K562 (cell line): ENCODE data around the gene PLPP4. TPM values are rescaled to one million over a fixed set of nuclear protein-coding genes. Genes with fewer than 3 reads are reported as not detected.

ENCODE experiments used
- ATAC-seq: fragments of 200-7000 bp; cut with Tn5 transposase; 3 replicates; pipeline ENCODE4 v1.9.1; 2020; ENCODE audit warnings: moderate library complexity
- BruUV-seq: library from RNA; stranded (reverse); fragments of 400-500 nt; replicated peaks from 2 replicates; lab custom pipeline; 2021; lab: Mats Ljungman, UMichigan
- CTCF ChIA-PET: fragments of 300-600 bp; formaldehyde crosslinking; extraction: SDS; loops from one replicate; lab custom pipeline; 2021; ENCODE audit warnings: low intra/inter-chr PET ratio; lab: Yijun Ruan, JAX
- POLR2A ChIA-PET: fragments of 300-600, 350-650 bp; sonication (Branson Sonifier 250); formaldehyde crosslinking; extraction: SDS; loops from one replicate; lab custom pipeline; 2021; ENCODE audit warnings: antibody characterized with exemption, inconsistent platforms; lab: Yijun Ruan, JAX
- DNase-seq, 4 experiments: peaks; one replicate each; pipeline versions ENCODE4 v3.0.0 to v3.0.0-alpha.2; 2011 to 2018; ENCODE audit warnings: low spot score in 3 of 4, mixed read lengths in 3 of 4; ENCODE audit errors: extremely low read depth in 1 of 4
- FAIRE-seq: peaks from 2 replicates; lab custom pipeline; 2011; peaks lifted over from hg19 to GRCh38; lab: Jason Lieb, UNC
- H2AFZ ChIP-seq: 2 replicates; pipeline ENCODE4 v1.6.0; 2011; ENCODE audit warnings: low read depth, low read length, control low read depth, inconsistent platforms
- H3K27ac ChIP-seq: fragments of 200-600 bp; 3 replicates; pipeline ENCODE4 v1.8.0; 2011; ENCODE audit warnings: low read depth, mild to moderate bottlenecking, control low read depth, inconsistent platforms, low read length, moderate library complexity, mixed read lengths; ENCODE audit errors: extremely low read depth
- H3K27me3 ChIP-seq, 2 experiments: fragments of 300-600 bp in 1 of 2; 2 replicates in 1 of 2; 3 replicates in 1 of 2; pipeline versions ENCODE4 v1.6.0 to v1.8.0; 2011; ENCODE audit warnings: inconsistent platforms in 2 of 2, low read length in 2 of 2, mild to moderate bottlenecking in 1 of 2, mixed read lengths in 1 of 2, moderate library complexity in 1 of 2; ENCODE audit not compliant: control insufficient read depth in 2 of 2, insufficient read depth in 2 of 2
- H3K36me3 ChIP-seq: fragments of 300-600 bp; 3 replicates; pipeline ENCODE4 v1.8.0; 2011; ENCODE audit warnings: mild to moderate bottlenecking, low read length, inconsistent platforms; ENCODE audit not compliant: control insufficient read depth, insufficient read depth
- H3K4me1 ChIP-seq, 2 experiments: fragments of 200-600 bp in 1 of 2; replicated peaks in 1 of 2; 2 replicates in 1 of 2; 3 replicates in 1 of 2; pipeline versions ENCODE4 v1.5.1 to v1.8.0; 2011; ENCODE audit warnings: inconsistent platforms in 2 of 2, low read length in 2 of 2, mild to moderate bottlenecking in 1 of 2, mixed read lengths in 1 of 2, moderate library complexity in 1 of 2; ENCODE audit not compliant: control insufficient read depth in 2 of 2, insufficient read depth in 2 of 2
- H3K4me2 ChIP-seq: 2 replicates; pipeline ENCODE4 v1.6.1; 2011; ENCODE audit warnings: low read length, control low read depth, inconsistent platforms, mixed read lengths; ENCODE audit not compliant: insufficient read depth
- H3K4me3 ChIP-seq: fragments of 200-600 bp; sonication (generic), shearing (Covaris generic); 2 replicates; pipeline ENCODE4 v1.5.1; 2016; ENCODE audit warnings: control low read depth, inconsistent platforms
- H3K79me2 ChIP-seq: fragments of 200-600 bp; 3 replicates; pipeline ENCODE4 v1.8.0; 2011; ENCODE audit warnings: low read length, inconsistent platforms; ENCODE audit not compliant: control insufficient read depth, insufficient read depth
- H3K9ac ChIP-seq, 2 experiments: 2 replicates each; pipeline versions ENCODE4 v1.6.0 to v1.6.1; 2011; ENCODE audit warnings: low read depth in 2 of 2, low read length in 2 of 2, control low read depth in 1 of 2, inconsistent platforms in 1 of 2, mild to moderate bottlenecking in 1 of 2, mixed read lengths in 1 of 2; ENCODE audit not compliant: insufficient read depth in 1 of 2
- H3K9me1 ChIP-seq: one replicate; pipeline ENCODE4 v1.6.0; 2011; ENCODE audit warnings: inconsistent platforms, mild to moderate bottlenecking, low read length, moderate library complexity; ENCODE audit not compliant: control insufficient read depth, insufficient read depth
- H3K9me3 ChIP-seq: replicated peaks from 2 replicates; pipeline ENCODE4 v1.5.1; 2011; ENCODE audit warnings: low read depth, low read length, inconsistent platforms; ENCODE audit not compliant: control insufficient read depth, insufficient read depth
- H4K20me1 ChIP-seq: replicated peaks from 2 replicates; pipeline ENCODE4 v1.6.1; 2011; ENCODE audit warnings: low read length, inconsistent platforms, mixed read lengths; ENCODE audit not compliant: control insufficient read depth, insufficient read depth
- BRD4 ChIP-seq: fragments of 200-600 bp; sonication (generic); IDR thresholded peaks from 2 replicates; pipeline ENCODE4 v1.6.1; 2017; ENCODE audit warnings: inconsistent platforms
- CBX5 ChIP-seq: IDR thresholded peaks from 2 replicates; pipeline ENCODE4 v1.6.1; 2014; ENCODE audit warnings: low read depth, borderline replicate concordance
- DIDO1 ChIP-seq: fragments of 450-650 bp; IDR thresholded peaks from 2 replicates; pipeline ENCODE4 v1.6.1; 2016; ENCODE audit warnings: low read depth, missing biosample characterization, missing genetic modification characterization
- HMBOX1 ChIP-seq: sonication (generic); IDR thresholded peaks from 2 replicates; pipeline ENCODE4 v1.6.1; 2016
- MED1 ChIP-seq: sonication (generic); formaldehyde crosslinking; IDR thresholded peaks from 2 replicates; pipeline ENCODE4 v1.8.1; 2023; ENCODE audit warnings: missing genetic modification reagents, borderline replicate concordance
- PATZ1 ChIP-seq: fragments of 250-450 bp; sonication (Bioruptor Pico); IDR thresholded peaks from 2 replicates; pipeline ENCODE4 v1.5.0; 2020; ENCODE audit warnings: mild to moderate bottlenecking, borderline replicate concordance
- PREB ChIP-seq: sonication (generic); formaldehyde crosslinking; IDR thresholded peaks from 2 replicates; pipeline ENCODE4 v1.8.1; 2023; ENCODE audit warnings: mild to moderate bottlenecking, missing genetic modification reagents
- SMAD2 ChIP-seq: fragments of 150-350 bp; IDR thresholded peaks from 2 replicates; pipeline ENCODE4 v1.6.1; 2014; ENCODE audit warnings: low read depth, mild to moderate bottlenecking, low read length
- SMAD4 ChIP-seq: fragments of 250-450 bp; sonication (Bioruptor Pico); conservative IDR thresholded peaks from 2 replicates; pipeline ENCODE4 v1.8.0; 2021; ENCODE audit warnings: inconsistent platforms, mild to moderate bottlenecking, moderate library complexity
- THRB ChIP-seq: fragments of 450-650 bp; formaldehyde crosslinking; conservative IDR thresholded peaks from 2 replicates; pipeline ENCODE4 v1.4.0; 2022; ENCODE audit warnings: mild to moderate bottlenecking, missing genetic modification characterization
- ZNF232 ChIP-seq: sonication (generic); formaldehyde crosslinking; IDR thresholded peaks from 2 replicates; pipeline ENCODE4 v1.8.0; 2022; ENCODE audit warnings: mild to moderate bottlenecking, missing genetic modification reagents
- ZNF274 ChIP-seq: IDR thresholded peaks from 2 replicates; pipeline ENCODE4 v1.6.1; 2011; ENCODE audit warnings: low read depth, mild to moderate bottlenecking, low read length, moderate library complexity, borderline replicate concordance
- ZNF75A ChIP-seq: fragments of 450-650 bp; formaldehyde crosslinking; IDR thresholded peaks from 2 replicates; pipeline ENCODE4 v1.4.0; 2020; ENCODE audit warnings: mild to moderate bottlenecking
- WGBS: fragments of 100-300 bp; shearing (Covaris generic); methylation state at CpG from one replicate; pipeline ENCODE4 v1.1.6; 2016; ENCODE audit warnings: low coverage, mixed read lengths; ENCODE audit not compliant: insufficient coverage; ENCODE audit errors: missing lambda C conversion rate; 5-methylcytosine and 5-hydroxymethylcytosine counted together
- in situ Hi-C: fragments of 300-500 bp; cut with MboI; formaldehyde crosslinking; loops from 4 replicates; pipeline ENCODE4 v1.15.0; 2018; ENCODE audit warnings: inconsistent platforms, mixed read lengths
- intact Hi-C: fragments of 100-400 bp; cut with micrococcal nuclease; formaldehyde crosslinking; loops from 2 replicates; pipeline ENCODE4 v1.14.2; 2022
- polyA plus RNA-seq, 8 experiments: library from polyadenylated mRNA; depleted of rRNA in 4 of 8; stranded (reverse) in 5 of 8; unstranded in 3 of 8; fragments of >200 nt; fragmentation: Nextera tagmentation in 2 of 8; fragmentation: Illumina TruSeq in 1 of 8; extraction: Ambion mirVana in 2 of 8; extraction: Trizol in 1 of 8; gene quantifications; 2 replicates each; pipeline versions ENCODE4 v1.2.1 to v1.2.3, GENCODE V29; 2011 to 2014; ENCODE audit warnings: inconsistent platforms in 1 of 8, missing spikeins in 1 of 8
- total RNA-seq, 7 experiments: library from RNA; depleted of rRNA in 6 of 7; stranded (reverse); fragments of >200 nt in 6 of 7; fragmentation: Illumina TruSeq in 2 of 7; extraction: Trizol in 2 of 7; gene quantifications; 2 replicates each; pipeline versions ENCODE4 v1.2.1 to v1.2.3, GENCODE V29; 2011 to 2021; ENCODE audit warnings: low replicate concordance in 1 of 7
- TF ChIP-seq, protein P1 (sequence below), 3 experiments: fragments of 200-800 bp in 1 of 3; fragments of 250-450 bp in 1 of 3; fragments of 450-650 bp in 1 of 3; sonication (Bioruptor Pico) in 1 of 3; sonication (Bioruptor generic) in 1 of 3; formaldehyde crosslinking in 1 of 3; IDR thresholded peaks; 2 replicates each; pipeline versions ENCODE4 v1.6.1 to v1.8.0; 2016 to 2022; ENCODE audit warnings: mild to moderate bottlenecking in 2 of 3, missing genetic modification characterization in 2 of 3, missing compliant biosample characterization in 1 of 3, moderate library complexity in 1 of 3

The PLPP4 gene
- total and polyA plus RNA-seq, 9 of the 15 experiments (the other 6 are each of a cell fraction or from before 2014, with no cell fraction given), result 0.08 TPM; not detected in 8

DNA sequence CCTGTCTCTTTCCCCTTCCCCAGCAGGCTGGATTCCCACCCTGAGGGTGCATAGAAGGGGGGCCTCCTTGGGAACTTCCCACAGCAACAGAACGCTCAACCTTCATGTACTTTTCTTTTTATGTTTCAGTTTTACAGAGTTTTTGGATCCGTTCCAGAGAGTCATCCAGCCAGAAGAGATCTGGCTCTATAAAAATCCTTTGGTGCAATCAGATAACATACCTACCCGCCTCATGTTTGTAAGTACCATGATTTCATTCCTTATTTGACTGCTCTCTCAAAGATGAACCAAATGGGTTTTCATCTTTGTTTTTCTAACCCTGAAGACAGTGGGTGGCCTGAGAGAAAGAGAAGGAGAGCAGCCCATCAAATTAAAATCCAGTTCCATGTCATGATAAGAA is 46.7 kb downstream of the PLPP4 start:
- no peaks in the 10 kb centered on the region for H4K20me1 ChIP-seq
- no peaks in the 10 kb centered on the region for H3K9me1 ChIP-seq
- DNase-seq (no peak), ATAC-seq (no peak), FAIRE-seq (no peak)
- BruUV-seq, result no TSS peak
- H3K27me3 ChIP-seq, result no peaks in the 10 kb centered on the region
- no peaks in the 10 kb centered on the region for H3K79me2 ChIP-seq
- no peak overlapping the region for H3K4me2 ChIP-seq
- POLR2A ChIA-PET, result no interaction called here
- H3K27ac ChIP-seq, result no peak overlapping the region
- no peak overlapping the region for H3K9ac ChIP-seq
- CTCF ChIA-PET, result no interaction called here
- in situ Hi-C loops (no loop called here), intact Hi-C loops (no loop called here)
- no peaks in the 10 kb centered on the region for H3K4me1 ChIP-seq
- 0% methylated on average over 3 of the region's 3 CpGs for WGBS
- H2AFZ ChIP-seq, result no peak overlapping the region
- no peaks in the 10 kb centered on the region for H3K36me3 ChIP-seq
- no peaks in the 10 kb centered on the region for H3K9me3 ChIP-seq
- no peak overlapping the region for H3K4me3 ChIP-seq
- TF ChIP-seq PREB, result no peak
- TF ChIP-seq SMAD2, result no peak
- TF ChIP-seq ZNF274, result no peak
- TF ChIP-seq HMBOX1, result no peak
- no peak for TF ChIP-seq ZNF75A (CRISPR knock-in tag)
- TF ChIP-seq BRD4, result no peak
- TF ChIP-seq ZNF232 (CRISPR knock-in tag), result no peak
- TF ChIP-seq MED1 (CRISPR knock-in tag), result no peak
- TF ChIP-seq PATZ1 (CRISPR knock-in tag), result no peak
- TF ChIP-seq, protein P1, sequence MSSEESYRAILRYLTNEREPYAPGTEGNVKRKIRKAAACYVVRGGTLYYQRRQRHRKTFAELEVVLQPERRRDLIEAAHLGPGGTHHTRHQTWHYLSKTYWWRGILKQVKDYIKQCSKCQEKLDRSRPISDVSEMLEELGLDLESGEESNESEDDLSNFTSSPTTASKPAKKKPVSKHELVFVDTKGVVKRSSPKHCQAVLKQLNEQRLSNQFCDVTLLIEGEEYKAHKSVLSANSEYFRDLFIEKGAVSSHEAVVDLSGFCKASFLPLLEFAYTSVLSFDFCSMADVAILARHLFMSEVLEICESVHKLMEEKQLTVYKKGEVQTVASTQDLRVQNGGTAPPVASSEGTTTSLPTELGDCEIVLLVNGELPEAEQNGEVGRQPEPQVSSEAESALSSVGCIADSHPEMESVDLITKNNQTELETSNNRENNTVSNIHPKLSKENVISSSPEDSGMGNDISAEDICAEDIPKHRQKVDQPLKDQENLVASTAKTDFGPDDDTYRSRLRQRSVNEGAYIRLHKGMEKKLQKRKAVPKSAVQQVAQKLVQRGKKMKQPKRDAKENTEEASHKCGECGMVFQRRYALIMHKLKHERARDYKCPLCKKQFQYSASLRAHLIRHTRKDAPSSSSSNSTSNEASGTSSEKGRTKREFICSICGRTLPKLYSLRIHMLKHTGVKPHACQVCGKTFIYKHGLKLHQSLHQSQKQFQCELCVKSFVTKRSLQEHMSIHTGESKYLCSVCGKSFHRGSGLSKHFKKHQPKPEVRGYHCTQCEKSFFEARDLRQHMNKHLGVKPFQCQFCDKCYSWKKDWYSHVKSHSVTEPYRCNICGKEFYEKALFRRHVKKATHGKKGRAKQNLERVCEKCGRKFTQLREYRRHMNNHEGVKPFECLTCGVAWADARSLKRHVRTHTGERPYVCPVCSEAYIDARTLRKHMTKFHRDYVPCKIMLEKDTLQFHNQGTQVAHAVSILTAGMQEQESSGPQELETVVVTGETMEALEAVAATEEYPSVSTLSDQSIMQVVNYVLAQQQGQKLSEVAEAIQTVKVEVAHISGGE (CRISPR knock-in tag; IDR thresholded peaks at IDR 0.05), result no peak
- TF ChIP-seq DIDO1 (tag), result no peak
- no peak for TF ChIP-seq CBX5
- no peak for TF ChIP-seq SMAD4 (CRISPR knock-in tag)
- no peak for TF ChIP-seq THRB
